CD14-positive monocyte (primary cell): Measurements from ENCODE around the gene S1PR3. TPM values are rescaled to one million over a fixed set of nuclear protein-coding genes. Genes with fewer than 3 reads are reported as not detected.
A peak's percentile ranks its signal among the peaks of the same experiment; 100 is the strongest.

ENCODE experiments used
- DNase-seq, 3 donors: peaks; one replicate each; pipeline ENCODE4 v3.0.0-alpha.2; 2011 to 2022
- H2AFZ ChIP-seq: 2 replicates; pipeline ENCODE4 v1.6.0; 2012; ENCODE audit warnings: mild to moderate bottlenecking, low read depth, low read length, inconsistent platforms; ENCODE audit not compliant: insufficient read depth, poor library complexity, severe bottlenecking
- H3K27ac ChIP-seq, 2 donors: 1 replicate in 1 of 2; 2 replicates in 1 of 2; pipeline ENCODE4 v1.5.1; 2012 to 2013; ENCODE audit warnings: low read length in 2 of 2, control low read depth in 1 of 2, inconsistent platforms in 1 of 2, low read depth in 1 of 2, mild to moderate bottlenecking in 1 of 2
- H3K27me3 ChIP-seq, 2 donors: one replicate each; pipeline versions ENCODE4 v1.6.0 to v1.6.1; 2011 to 2013; ENCODE audit warnings: low read length in 2 of 2; ENCODE audit not compliant: control insufficient read depth in 2 of 2, insufficient read depth in 2 of 2
- H3K36me3 ChIP-seq, 2 donors: replicated peaks in 1 of 2; 1 replicate in 1 of 2; 2 replicates in 1 of 2; pipeline versions ENCODE4 v1.5.1 to v1.6.1; 2012 to 2013; ENCODE audit warnings: low read length in 2 of 2, control low read depth in 1 of 2, inconsistent platforms in 1 of 2, mild to moderate bottlenecking in 1 of 2; ENCODE audit not compliant: insufficient read depth in 2 of 2, control insufficient read depth in 1 of 2
- H3K4me1 ChIP-seq, 2 donors: 1 replicate in 1 of 2; 2 replicates in 1 of 2; pipeline versions ENCODE4 v1.5.1 to v1.6.1; 2012 to 2013; ENCODE audit warnings: low read length in 2 of 2, control low read depth in 1 of 2, inconsistent platforms in 1 of 2, mild to moderate bottlenecking in 1 of 2, moderate library complexity in 1 of 2; ENCODE audit not compliant: insufficient read depth in 2 of 2, control insufficient read depth in 1 of 2
- H3K4me2 ChIP-seq: replicated peaks from 2 replicates; pipeline ENCODE3; 2012; ENCODE audit warnings: low read length, moderate library complexity, mild to moderate bottlenecking; ENCODE audit not compliant: poor library complexity, severe bottlenecking; ENCODE audit errors: extremely low read depth
- H3K4me3 ChIP-seq, 3 experiments: fragments of 200-600 bp in 1 of 3; sonication (generic) in 1 of 3; replicated peaks in 1 of 3; 1 replicate in 2 of 3; 2 replicates in 1 of 3; pipeline ENCODE4 v1.5.1; 2011 to 2013; ENCODE audit warnings: low read length in 3 of 3, mild to moderate bottlenecking in 3 of 3, control low read depth in 2 of 3, low read depth in 2 of 3, inconsistent platforms in 1 of 3, moderate library complexity in 1 of 3
- H3K79me2 ChIP-seq: 2 replicates; pipeline ENCODE4 v1.6.0; 2012; ENCODE audit warnings: mild to moderate bottlenecking, control low read depth, inconsistent platforms, low read length, moderate library complexity; ENCODE audit not compliant: insufficient read depth
- H3K9ac ChIP-seq: 2 replicates; pipeline ENCODE4 v1.6.0; 2017; ENCODE audit warnings: low read length, mild to moderate bottlenecking; ENCODE audit not compliant: insufficient read depth, poor library complexity, severe bottlenecking
- H3K9me3 ChIP-seq, 2 donors: replicated peaks in 1 of 2; 1 replicate in 1 of 2; 2 replicates in 1 of 2; pipeline versions ENCODE4 v1.5.1 to v1.6.1; 2012 to 2013; ENCODE audit warnings: low read length in 2 of 2, control low read depth in 1 of 2; ENCODE audit not compliant: control insufficient read depth in 1 of 2, insufficient read depth in 1 of 2
- H4K20me1 ChIP-seq: 2 replicates; pipeline ENCODE4 v1.6.0; 2012; ENCODE audit warnings: mild to moderate bottlenecking, low read length, control low read depth, moderate library complexity; ENCODE audit not compliant: insufficient read depth
- H3K27ac Mint-ChIP-seq, 7 donors: one replicate each; pipeline ENCODE4 v1.8.0; 2020; ENCODE audit warnings: mild to moderate bottlenecking in 7 of 7, mixed read lengths in 7 of 7, moderate library complexity in 6 of 7, inconsistent platforms in 2 of 7
- H3K27me3 Mint-ChIP-seq, 3 donors: one replicate each; pipeline ENCODE4 v1.8.0; 2021 to 2022; ENCODE audit warnings: low read depth in 3 of 3, mild to moderate bottlenecking in 3 of 3, mixed read lengths in 3 of 3, moderate library complexity in 3 of 3, inconsistent platforms in 1 of 3
- H3K36me3 Mint-ChIP-seq, 2 donors: one replicate each; pipeline ENCODE4 v1.8.0; 2020; ENCODE audit warnings: mixed read lengths in 2 of 2, inconsistent platforms in 1 of 2, mild to moderate bottlenecking in 1 of 2
- H3K4me1 Mint-ChIP-seq: one replicate; pipeline ENCODE4 v1.8.0; 2020; ENCODE audit warnings: mild to moderate bottlenecking, mixed read lengths
- H3K4me3 Mint-ChIP-seq, 2 donors: one replicate each; pipeline ENCODE4 v1.8.0; 2020; ENCODE audit warnings: mild to moderate bottlenecking in 2 of 2, mixed read lengths in 2 of 2, moderate library complexity in 1 of 2
- H3K9me3 Mint-ChIP-seq, 7 donors: one replicate each; pipeline ENCODE4 v1.8.0; 2020 to 2022; ENCODE audit warnings: mixed read lengths in 7 of 7, mild to moderate bottlenecking in 6 of 7, moderate library complexity in 6 of 7, inconsistent platforms in 2 of 7
- CTCF ChIP-seq: fragments of 200-600 bp; IDR thresholded peaks from one replicate; pipeline ENCODE4 v1.8.0; 2022; ENCODE audit warnings: antibody characterized with exemption, mild to moderate bottlenecking
- WGBS: methylation state at CpG from one replicate; pipeline ENCODE4 v1.1.5; 2013; ENCODE audit warnings: missing lambda C conversion rate; ENCODE audit not compliant: insufficient coverage; 5-methylcytosine and 5-hydroxymethylcytosine counted together
- intact Hi-C, 2 donors: fragments of 100-400 bp; cut with micrococcal nuclease; formaldehyde crosslinking; loops; one replicate each; pipeline versions ENCODE4 v1.15.0 to v1.15.1; 2023
- polyA plus RNA-seq, 3 donors: library from polyadenylated mRNA; depleted of rRNA in 1 of 3; unstranded in 2 of 3; stranded (reverse) in 1 of 3; fragments of 300-500 nt in 2 of 3; fragments of >200 nt in 1 of 3; fragmentation: Illumina TruSeq in 2 of 3; gene quantifications; 1 replicate in 2 of 3; 2 replicates in 1 of 3; pipeline ENCODE4 v1.2.3, GENCODE V29; 2012 to 2021

Gene S1PR3
- polyA plus RNA-seq, 3 donors: 28.2 to 59.7 (median 30.6) TPM

GRCh38 chr9:88997646-88998045 lies 6.4 kb downstream of the S1PR3 start:
- DNase-seq: no peak
- Histone ChIP-seq H3K27ac (no peak overlapping the region), H3K4me3 (no peak overlapping the region), H3K4me2 (no peak overlapping the region), H2AFZ (no peak overlapping the region), H3K79me2 (peaks cover 57% of the 10 kb centered on the region), H3K27me3 (no peaks in the 10 kb centered on the region), H3K9me3 (no peaks in the 10 kb centered on the region), H3K36me3 (peaks cover 60 to 80% of the 10 kb centered on the region in 2 donors), H3K9ac (no peak overlapping the region), H4K20me1 (peaks cover 98% of the 10 kb centered on the region), H3K4me1 (peaks cover 44 to 62% of the 10 kb centered on the region in 2 donors)
- H3K4me3 Mint-ChIP-seq: no peak overlapping the region
- intact Hi-C loops: no loop called here
- H3K4me1 Mint-ChIP-seq: peaks cover 67% of the 10 kb centered on the region
- WGBS: 97% methylated on average over 7 of the region's 8 CpGs
- no peaks in the 10 kb centered on the region for H3K9me3 Mint-ChIP-seq
- TF ChIP-seq CTCF: no peak
- H3K36me3 Mint-ChIP-seq: peaks cover 85% of the 10 kb centered on the region in 2 donors
- H3K27ac Mint-ChIP-seq: peak overlapping the region in 1 of 7 donors; percentile 57
- H3K27me3 Mint-ChIP-seq: peaks cover 0 to 1% (median 0%) of the 10 kb centered on the region in 3 donors

GRCh38 chr9:88998503-88998902 lies 7.2 kb downstream of the S1PR3 start:
- Mint-ChIP-seq H3K4me1 (peaks cover 60% of the 10 kb centered on the region), H3K27me3 (peaks cover 0 to 5% (median 0%) of the 10 kb centered on the region in 3 donors), H3K27ac (peak overlapping the region in 3 of 7 donors; percentile 0 to 84 (median 12)), H3K9me3 (no peaks in the 10 kb centered on the region), H3K36me3 (peaks cover 88% of the 10 kb centered on the region in 2 donors), H3K4me3 (peak overlapping the region in 1 of 2 donors; percentile 35)
- intact Hi-C loops: no loop called here
- no peak overlapping the region for H2AFZ ChIP-seq
- peaks cover 37 to 54% of the 10 kb centered on the region in 2 donors for H3K4me1 ChIP-seq
- no peak overlapping the region for H3K27ac ChIP-seq
- H3K36me3 ChIP-seq: peaks cover 68 to 88% of the 10 kb centered on the region in 2 donors
- 5% methylated on average over 2 of the region's 2 CpGs for WGBS
- peaks cover 49% of the 10 kb centered on the region for H3K79me2 ChIP-seq
- no peak overlapping the region for H3K4me2 ChIP-seq
- no peak overlapping the region for H3K4me3 ChIP-seq
- H4K20me1 ChIP-seq: peaks cover 98% of the 10 kb centered on the region
- H3K9me3 ChIP-seq: no peaks in the 10 kb centered on the region
- no peak overlapping the region for H3K9ac ChIP-seq
- no peak for DNase-seq
- no peaks in the 10 kb centered on the region for H3K27me3 ChIP-seq
- TF ChIP-seq CTCF: no peak
